Glutamatergic neuron (in vitro differentiated cells): ENCODE results near the gene MAPKBP1. TPM values are rescaled to one million over a fixed set of nuclear protein-coding genes. Genes with fewer than 3 reads are reported as not detected.

Experiments used
- DNase-seq: peaks from one replicate; pipeline ENCODE4 v3.0.0; 2022
- H3K27ac Mint-ChIP-seq: one replicate; pipeline ENCODE4 v1.8.0; 2020; ENCODE audit warnings: mild to moderate bottlenecking, mixed read lengths, inconsistent platforms; ENCODE audit not compliant: unreplicated experiment
- H3K27me3 Mint-ChIP-seq: one replicate; pipeline ENCODE4 v1.8.0; 2020; ENCODE audit warnings: mild to moderate bottlenecking, moderate library complexity, mixed read lengths, inconsistent platforms; ENCODE audit not compliant: unreplicated experiment
- H3K36me3 Mint-ChIP-seq: one replicate; pipeline ENCODE4 v1.8.0; 2020; ENCODE audit warnings: mild to moderate bottlenecking, mixed read lengths, inconsistent platforms; ENCODE audit not compliant: unreplicated experiment
- H3K4me1 Mint-ChIP-seq: one replicate; pipeline ENCODE4 v1.8.0; 2020; ENCODE audit warnings: mild to moderate bottlenecking, low read depth, mixed read lengths, inconsistent platforms; ENCODE audit not compliant: unreplicated experiment
- H3K4me3 Mint-ChIP-seq: one replicate; pipeline ENCODE4 v1.8.0; 2020; ENCODE audit warnings: mild to moderate bottlenecking, mixed read lengths, inconsistent platforms; ENCODE audit not compliant: unreplicated experiment
- H3K9me3 Mint-ChIP-seq: one replicate; pipeline ENCODE4 v1.8.0; 2020; ENCODE audit warnings: mild to moderate bottlenecking, moderate library complexity, mixed read lengths, inconsistent platforms; ENCODE audit not compliant: unreplicated experiment
- total RNA-seq: library from RNA; stranded (reverse); fragmentation: NEBNext Ultra II Directional; extraction: Animal tissue kit (Norgen Biotek cat#: 25700); gene quantifications from one replicate; pipeline ENCODE4 v1.2.1, GENCODE V29; 2021; ENCODE audit not compliant: unreplicated experiment
- TF ChIP-seq, protein P1 (sequence below): fragments of 200-600 bp; sonication (generic); IDR thresholded peaks from one replicate; pipeline ENCODE4 v1.5.0; 2021; ENCODE audit not compliant: partially characterized antibody, unreplicated experiment

The MAPKBP1 gene
- total RNA-seq, 1 donor from 2014 or later: 45.7 TPM

DNA sequence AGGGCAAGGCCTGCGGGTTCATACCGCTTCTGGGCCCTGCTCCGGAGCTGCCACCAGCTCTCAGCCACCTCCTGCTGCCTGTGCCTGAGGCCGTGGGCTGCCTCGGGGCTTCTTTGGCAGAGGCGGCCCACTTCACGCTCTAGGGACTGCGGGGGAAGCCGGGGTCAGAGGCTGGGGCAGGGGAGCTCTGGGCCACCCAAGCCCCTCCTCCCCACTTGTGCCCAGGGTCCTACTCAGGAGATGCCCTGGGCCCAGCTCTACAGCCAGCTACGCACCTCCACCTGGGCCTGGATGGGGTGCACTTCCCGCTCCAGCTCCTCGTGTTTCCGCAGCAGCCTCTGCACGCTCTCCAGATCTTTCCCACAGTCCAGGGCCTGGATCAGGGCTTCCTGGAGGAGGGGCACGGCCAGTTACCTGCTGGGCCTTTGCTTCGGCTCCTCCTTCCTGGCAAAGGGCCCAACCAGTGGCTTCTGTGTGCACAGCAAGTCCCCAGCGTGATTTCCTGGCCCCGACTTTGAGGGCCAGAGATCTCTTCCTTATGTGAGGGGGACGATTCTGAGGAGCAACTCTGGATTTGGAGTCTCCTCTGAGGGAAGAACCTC is 88.3 kb downstream of the MAPKBP1 start:
- TF ChIP-seq, protein P1, sequence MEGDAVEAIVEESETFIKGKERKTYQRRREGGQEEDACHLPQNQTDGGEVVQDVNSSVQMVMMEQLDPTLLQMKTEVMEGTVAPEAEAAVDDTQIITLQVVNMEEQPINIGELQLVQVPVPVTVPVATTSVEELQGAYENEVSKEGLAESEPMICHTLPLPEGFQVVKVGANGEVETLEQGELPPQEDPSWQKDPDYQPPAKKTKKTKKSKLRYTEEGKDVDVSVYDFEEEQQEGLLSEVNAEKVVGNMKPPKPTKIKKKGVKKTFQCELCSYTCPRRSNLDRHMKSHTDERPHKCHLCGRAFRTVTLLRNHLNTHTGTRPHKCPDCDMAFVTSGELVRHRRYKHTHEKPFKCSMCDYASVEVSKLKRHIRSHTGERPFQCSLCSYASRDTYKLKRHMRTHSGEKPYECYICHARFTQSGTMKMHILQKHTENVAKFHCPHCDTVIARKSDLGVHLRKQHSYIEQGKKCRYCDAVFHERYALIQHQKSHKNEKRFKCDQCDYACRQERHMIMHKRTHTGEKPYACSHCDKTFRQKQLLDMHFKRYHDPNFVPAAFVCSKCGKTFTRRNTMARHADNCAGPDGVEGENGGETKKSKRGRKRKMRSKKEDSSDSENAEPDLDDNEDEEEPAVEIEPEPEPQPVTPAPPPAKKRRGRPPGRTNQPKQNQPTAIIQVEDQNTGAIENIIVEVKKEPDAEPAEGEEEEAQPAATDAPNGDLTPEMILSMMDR: no peak
- Mint-ChIP-seq H3K9me3 (peaks cover 4% of the 10 kb centered on the region), H3K27me3 (peaks cover 6% of the 10 kb centered on the region), H3K36me3 (no peaks in the 10 kb centered on the region), H3K4me3 (no peak overlapping the region), H3K27ac (no peak overlapping the region), H3K4me1 (no peaks in the 10 kb centered on the region)
- no peak for DNase-seq

DNA sequence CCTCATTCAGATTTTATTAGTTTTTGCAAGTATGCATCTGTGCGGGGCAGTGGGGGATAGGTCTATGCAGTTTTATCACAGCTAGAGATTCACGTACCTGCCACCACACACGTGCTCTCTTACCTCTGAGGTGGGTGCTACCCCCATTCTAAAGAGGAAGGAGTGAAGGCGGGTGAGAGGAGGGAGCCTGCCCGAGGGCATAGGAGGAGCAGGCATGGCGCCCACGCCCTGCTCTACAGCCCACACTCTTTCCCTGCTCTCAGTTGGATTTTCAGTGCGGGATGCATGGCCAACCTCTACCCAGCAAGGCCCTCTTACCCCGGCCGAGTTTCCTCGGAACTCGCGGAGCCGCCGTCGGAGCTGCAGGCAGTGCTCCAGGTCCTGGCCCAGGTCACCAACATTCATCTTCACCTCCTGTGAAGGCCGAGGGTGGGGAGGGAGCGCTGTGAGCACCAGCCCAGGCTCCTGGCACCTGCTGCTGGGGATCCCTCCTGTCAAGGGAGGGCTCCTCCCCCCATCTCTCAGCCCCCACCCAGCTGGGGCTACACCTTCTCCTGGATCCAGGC is 91.3 kb downstream of the MAPKBP1 start:
- H3K4me1 Mint-ChIP-seq: no peaks in the 10 kb centered on the region
- H3K4me3 Mint-ChIP-seq: no peak overlapping the region
- DNase-seq: no peak
- H3K27me3 Mint-ChIP-seq: peaks cover 5% of the 10 kb centered on the region
- TF ChIP-seq, protein P1: no peak
- peaks cover 2% of the 10 kb centered on the region for H3K9me3 Mint-ChIP-seq
- H3K27ac Mint-ChIP-seq: no peak overlapping the region
- no peaks in the 10 kb centered on the region for H3K36me3 Mint-ChIP-seq

DNA sequence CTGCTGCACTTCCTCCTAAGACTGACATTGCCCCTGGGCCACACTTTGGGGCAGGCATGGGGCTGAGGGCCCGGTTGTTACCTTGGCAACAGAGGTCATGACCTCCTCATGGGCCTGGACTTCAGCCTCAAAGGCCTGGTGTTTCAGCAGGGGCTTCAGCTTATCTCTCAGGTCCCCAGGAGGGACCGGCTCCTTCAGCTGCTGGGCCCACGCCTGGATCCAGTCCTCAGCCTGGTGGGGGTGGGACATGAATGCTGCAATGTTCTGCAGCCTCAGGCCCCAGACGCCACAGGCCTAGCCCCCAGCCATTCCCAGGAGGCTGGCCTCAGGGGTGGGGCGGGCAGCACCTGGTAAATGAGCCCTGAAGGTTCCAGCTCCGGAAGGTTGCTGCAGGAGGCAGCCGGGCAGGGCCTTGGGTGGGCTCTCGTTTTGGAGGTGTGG is 92.0 kb downstream of the MAPKBP1 start:
- peaks cover 5% of the 10 kb centered on the region for H3K27me3 Mint-ChIP-seq
- peaks cover 2% of the 10 kb centered on the region for H3K9me3 Mint-ChIP-seq
- H3K4me3 Mint-ChIP-seq: no peak overlapping the region
- H3K36me3 Mint-ChIP-seq: no peaks in the 10 kb centered on the region
- H3K4me1 Mint-ChIP-seq: no peaks in the 10 kb centered on the region
- TF ChIP-seq, protein P1: no peak
- H3K27ac Mint-ChIP-seq: no peak overlapping the region
- no peak for DNase-seq

DNA sequence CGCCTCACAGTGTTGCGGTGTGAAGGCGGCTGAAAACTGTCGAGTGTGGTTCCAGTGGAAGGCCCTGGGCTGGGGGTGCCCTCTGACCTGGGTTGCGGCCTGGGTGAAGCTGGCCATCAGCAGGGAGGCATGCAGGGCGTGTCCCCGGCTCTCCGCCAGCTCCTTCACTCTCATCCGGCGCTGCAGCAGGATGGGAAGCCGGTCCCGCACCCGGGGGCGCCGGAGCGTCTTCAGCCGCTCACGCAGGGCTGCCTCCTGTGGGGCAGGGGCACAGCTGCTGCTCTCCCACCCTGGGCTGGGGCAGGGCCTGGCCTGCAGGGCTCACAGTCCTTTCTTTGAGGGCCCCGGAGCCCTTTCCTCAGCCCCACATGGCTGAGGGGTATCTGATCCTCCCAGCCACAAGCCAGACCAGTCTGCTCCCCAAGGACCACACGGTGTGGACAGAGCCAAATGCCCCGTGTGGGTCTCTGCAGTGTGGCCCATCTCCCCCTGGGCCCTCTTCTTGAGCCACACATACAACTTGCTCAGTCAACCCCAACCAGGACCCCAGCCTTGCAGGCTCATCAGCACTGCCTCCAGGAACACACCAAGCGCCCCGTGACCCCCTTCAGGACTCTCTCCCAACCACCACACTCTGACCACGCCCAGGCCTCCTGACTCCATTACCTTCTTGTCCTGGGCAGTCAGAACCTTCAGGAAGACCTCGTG is 92.7 kb downstream of the MAPKBP1 start:
- H3K27me3 Mint-ChIP-seq: peaks cover 5% of the 10 kb centered on the region
- H3K9me3 Mint-ChIP-seq: peaks cover 2% of the 10 kb centered on the region
- no peaks in the 10 kb centered on the region for H3K4me1 Mint-ChIP-seq
- H3K27ac Mint-ChIP-seq: no peak overlapping the region
- no peak for DNase-seq
- TF ChIP-seq, protein P1: no peak
- no peak overlapping the region for H3K4me3 Mint-ChIP-seq
- H3K36me3 Mint-ChIP-seq: no peaks in the 10 kb centered on the region

DNA sequence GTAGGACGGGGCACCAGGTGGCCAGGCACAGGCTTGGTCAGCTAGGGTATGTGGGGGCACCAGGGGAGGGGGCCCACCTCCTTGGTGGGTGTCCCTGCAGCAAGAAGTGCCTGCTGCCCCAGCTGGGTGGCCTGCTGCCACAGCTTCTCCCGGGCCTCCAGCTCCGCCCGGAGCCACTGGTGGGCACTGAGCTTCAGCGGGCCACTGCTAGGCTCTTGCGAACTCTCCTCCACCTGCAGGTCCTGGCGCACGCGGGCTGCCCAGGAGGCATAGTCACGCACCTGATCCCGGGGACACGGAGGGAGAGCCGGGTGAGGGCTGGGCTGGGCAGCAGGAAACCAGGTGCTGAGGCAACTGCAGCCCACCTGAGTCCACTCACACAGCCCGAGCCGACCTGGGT is 94.0 kb downstream of the MAPKBP1 start:
- H3K27ac Mint-ChIP-seq: no peak overlapping the region
- peaks cover 6% of the 10 kb centered on the region for H3K27me3 Mint-ChIP-seq
- no peaks in the 10 kb centered on the region for H3K4me1 Mint-ChIP-seq
- TF ChIP-seq, protein P1: no peak
- H3K4me3 Mint-ChIP-seq: no peak overlapping the region
- H3K36me3 Mint-ChIP-seq: peaks cover 5% of the 10 kb centered on the region
- DNase-seq: no peak
- H3K9me3 Mint-ChIP-seq: peaks cover 2% of the 10 kb centered on the region
